ENCODE data around the gene KRT34. TPM values are rescaled to one million over a fixed set of nuclear protein-coding genes. Genes with fewer than 3 reads are reported as not detected.
"Not testable (repeated sequence)": the region's sequence is repeated elsewhere in the genome, so short reads cannot be mapped to it uniquely, and the experiment has no call there.

The KRT34 gene
- total RNA-seq, 5 donors from 2014 or later (not counting 1 experiment from before 2014, with no cell fraction given), result not detected

DNA sequence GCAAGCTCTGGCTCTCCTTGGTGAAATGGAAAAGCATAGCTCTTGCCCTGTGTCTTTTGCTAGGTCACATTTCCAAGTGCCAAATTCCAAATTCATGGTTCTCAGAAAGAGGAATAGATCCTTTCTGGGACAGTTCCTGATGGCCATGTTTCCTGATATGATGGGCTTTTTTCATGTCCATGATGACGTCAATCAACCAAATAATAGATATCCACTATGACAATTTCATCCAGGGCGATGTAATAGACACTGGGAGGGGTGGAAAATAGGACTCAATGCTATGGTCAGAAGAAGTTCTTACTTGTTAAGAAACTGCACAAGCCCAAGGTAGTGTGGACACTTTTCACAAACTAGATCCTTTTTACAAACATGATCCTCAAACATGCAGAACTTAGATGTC is 30.9 kb downstream of the KRT34 start:
- no peak overlapping the region for H3K27ac ChIP-seq (ENCODE audit: low read length)
- H3K4me1 Mint-ChIP-seq, result peaks cover 10 to 17% (median 12%) of the 10 kb centered on the region in 3 donors
- no peaks in the 10 kb centered on the region for H3K27me3 Mint-ChIP-seq
- no peak overlapping the region for H3K4me3 Mint-ChIP-seq
- H3K36me3 Mint-ChIP-seq, result peaks cover under 1% of the 10 kb centered on the region
- H3K9me3 ChIP-seq, result no peaks in the 10 kb centered on the region
- H3K36me3 ChIP-seq (ENCODE audit: control insufficient read depth in 2 of 2, extremely low read depth in 1 of 2, insufficient read depth in 1 of 2, low read length in 1 of 2), result no peaks in the 10 kb centered on the region
- DNase-seq (no peak), ATAC-seq (replicated peaks in 1 of 4) (no peak)
- POLR2A ChIA-PET, result no interaction called here
- CTCF ChIA-PET, result interaction anchor here in 1 of 2 donors (0.7 kb wide), 1 partner anchor 49 kb away, joined by 6 read pairs; no protein-coding TSS in a partner anchor
- H3K9me3 Mint-ChIP-seq, result peaks cover under 1 to 4% (median 1%) of the 10 kb centered on the region in 3 donors
- H3K27ac Mint-ChIP-seq, result no peak overlapping the region
- H3K27me3 ChIP-seq (replicated peaks in 1 of 2; ENCODE audit: control insufficient read depth in 2 of 2, extremely low read depth in 1 of 2, insufficient read depth in 2 of 2, low read length in 1 of 2), result peaks cover 0 to 2% of the 10 kb centered on the region in 2 experiments
- WGBS (ENCODE audit: insufficient coverage), result no CpG with 5 or more reads among the region's 2 CpGs
- peaks cover 2 to 6% of the 10 kb centered on the region in 2 experiments for H3K4me1 ChIP-seq (ENCODE audit: control insufficient read depth in 1 of 2, extremely low read depth in 1 of 2, insufficient read depth in 2 of 2, low read length in 2 of 2)
- no peak overlapping the region for H3K4me3 ChIP-seq (ENCODE audit: control insufficient read depth in 1 of 2, extremely low read depth in 1 of 2, low read length in 1 of 2)

DNA sequence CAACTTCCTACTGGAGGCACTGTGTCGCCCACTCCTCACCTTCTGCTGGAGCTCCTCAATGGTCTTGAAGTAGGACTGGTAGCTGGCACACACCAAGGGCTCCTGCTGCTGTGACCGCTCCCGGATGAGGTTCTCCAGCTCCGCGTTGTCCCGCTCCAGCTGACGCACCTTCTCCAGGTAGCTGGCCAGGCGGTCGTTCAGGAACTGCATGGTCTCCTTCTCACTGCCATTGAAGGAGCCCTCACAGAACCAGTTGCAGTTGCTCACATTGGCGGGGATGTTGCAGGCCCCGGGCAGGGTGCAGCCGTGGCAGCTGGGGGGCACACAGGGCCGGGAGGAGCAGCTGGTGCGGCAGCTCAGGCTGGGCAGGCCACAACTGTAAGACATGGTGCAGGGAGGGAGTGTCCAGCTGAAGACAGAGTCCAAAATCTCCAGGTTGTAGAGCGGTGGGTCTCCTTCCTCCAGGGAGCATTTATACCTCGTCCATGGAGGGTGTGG is 31.7 kb downstream of the KRT34 start, which contains the start of gene KRT33A:
Gene KRT33A, minus strand, starts transcription at position 448 of the 498 bp plus-strand sequence. Its CDS starts 61 bp downstream, at position 387.
- ATAC-seq (replicated peaks in 1 of 4); H3K27me3 ChIP-seq (replicated peaks in 1 of 2; ENCODE audit: control insufficient read depth in 2 of 2, extremely low read depth in 1 of 2, insufficient read depth in 2 of 2, low read length in 1 of 2); H3K9me3 ChIP-seq; H3K4me3 ChIP-seq (ENCODE audit: control insufficient read depth in 1 of 2, extremely low read depth in 1 of 2, low read length in 1 of 2); H3K27me3 Mint-ChIP-seq; H3K9me3 Mint-ChIP-seq; H3K36me3 ChIP-seq (ENCODE audit: control insufficient read depth in 2 of 2, extremely low read depth in 1 of 2, insufficient read depth in 1 of 2, low read length in 1 of 2); H3K4me1 ChIP-seq (ENCODE audit: control insufficient read depth in 1 of 2, extremely low read depth in 1 of 2, insufficient read depth in 2 of 2, low read length in 2 of 2); H3K4me3 Mint-ChIP-seq; H3K27ac Mint-ChIP-seq; DNase-seq; H3K36me3 Mint-ChIP-seq; POLR2A ChIA-PET; H3K27ac ChIP-seq (ENCODE audit: low read length): not testable (repeated sequence)
- H3K4me1 Mint-ChIP-seq, result peaks cover 10 to 17% (median 12%) of the 10 kb centered on the region in 3 donors
- CTCF ChIA-PET, result interaction anchor here in 1 of 2 donors (0.7 kb wide), 1 partner anchor 42 kb away, joined by 3 read pairs; no protein-coding TSS in a partner anchor
- 97% methylated on average over 12 of the region's 16 CpGs for WGBS (ENCODE audit: insufficient coverage)

DNA sequence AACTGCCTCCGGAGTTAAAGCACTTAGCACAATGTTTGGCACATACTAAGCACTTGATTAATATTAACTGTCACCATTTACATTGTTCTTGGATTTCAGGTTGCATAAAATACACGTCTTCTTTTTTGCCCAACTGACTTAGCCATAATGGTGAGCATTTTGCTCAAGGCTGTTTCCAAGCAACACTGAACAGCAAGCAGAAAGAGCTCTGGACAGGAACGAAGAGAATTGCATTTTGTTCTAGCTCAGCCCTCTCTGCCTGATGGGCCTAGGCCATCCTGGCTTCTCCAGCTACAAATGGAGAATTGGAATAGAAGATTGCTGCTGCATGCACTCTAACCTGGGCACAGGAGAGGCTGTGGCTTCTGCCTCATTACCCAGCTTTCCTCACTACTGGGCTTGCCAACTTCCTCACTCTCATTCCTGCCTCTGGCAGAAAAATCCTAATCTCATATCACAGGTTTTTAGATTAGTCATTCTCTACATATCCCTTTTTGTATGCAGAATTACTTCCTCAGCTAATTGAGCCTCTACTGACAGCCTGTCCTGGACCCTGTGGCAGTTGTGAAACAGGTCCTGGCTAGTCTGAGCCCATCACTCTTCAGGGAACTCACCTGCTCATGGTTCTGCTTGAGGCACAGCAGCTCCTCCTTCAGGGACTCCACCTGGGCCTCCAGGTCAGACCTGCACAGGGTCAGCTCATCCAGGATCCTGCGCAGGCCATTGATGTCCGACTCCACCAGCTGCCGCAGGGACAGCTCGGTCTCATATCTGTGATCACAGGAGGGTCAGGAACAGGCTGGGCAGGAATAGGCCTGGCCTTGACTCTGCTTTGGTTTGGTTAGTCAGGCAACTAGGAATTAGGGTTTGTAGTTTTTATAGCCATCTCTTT is 34.0 kb downstream of the KRT34 start:
- Mint-ChIP-seq H3K27me3 (no peaks in the 10 kb centered on the region), H3K4me3 (no peak overlapping the region), H3K27ac (no peak overlapping the region), H3K4me1 (peaks cover 16 to 28% (median 17%) of the 10 kb centered on the region in 3 donors), H3K9me3 (peaks cover 0 to 7% (median 4%) of the 10 kb centered on the region in 3 donors), H3K36me3 (peaks cover 5% of the 10 kb centered on the region)
- no peak overlapping the region for H3K4me3 ChIP-seq (ENCODE audit: control insufficient read depth in 1 of 2, extremely low read depth in 1 of 2, low read length in 1 of 2)
- H3K27me3 ChIP-seq (replicated peaks in 1 of 2; ENCODE audit: control insufficient read depth in 2 of 2, extremely low read depth in 1 of 2, insufficient read depth in 2 of 2, low read length in 1 of 2), result peaks cover 0 to 2% of the 10 kb centered on the region in 2 experiments
- ATAC-seq (replicated peaks in 1 of 4), result no peak
- H3K9me3 ChIP-seq, result no peaks in the 10 kb centered on the region
- 89% methylated on average over 6 of the region's 7 CpGs for WGBS (ENCODE audit: insufficient coverage)
- no peak for DNase-seq
- H3K36me3 ChIP-seq (ENCODE audit: control insufficient read depth in 2 of 2, extremely low read depth in 1 of 2, insufficient read depth in 1 of 2, low read length in 1 of 2), result no peaks in the 10 kb centered on the region
- POLR2A ChIA-PET, result interaction anchor here in 1 of 2 donors (0.6 kb wide), 1 partner anchor 152 kb away, joined by 6 read pairs; no protein-coding TSS in a partner anchor
- CTCF ChIA-PET, result interaction anchor here in 1 of 2 donors (0.5 kb wide), 1 partner anchor 9 kb away, joined by 3 read pairs; no protein-coding TSS in a partner anchor
- no peak overlapping the region for H3K27ac ChIP-seq (ENCODE audit: low read length)
- H3K4me1 ChIP-seq (ENCODE audit: control insufficient read depth in 1 of 2, extremely low read depth in 1 of 2, insufficient read depth in 2 of 2, low read length in 2 of 2), result peaks cover 2 to 8% of the 10 kb centered on the region in 2 experiments

DNA sequence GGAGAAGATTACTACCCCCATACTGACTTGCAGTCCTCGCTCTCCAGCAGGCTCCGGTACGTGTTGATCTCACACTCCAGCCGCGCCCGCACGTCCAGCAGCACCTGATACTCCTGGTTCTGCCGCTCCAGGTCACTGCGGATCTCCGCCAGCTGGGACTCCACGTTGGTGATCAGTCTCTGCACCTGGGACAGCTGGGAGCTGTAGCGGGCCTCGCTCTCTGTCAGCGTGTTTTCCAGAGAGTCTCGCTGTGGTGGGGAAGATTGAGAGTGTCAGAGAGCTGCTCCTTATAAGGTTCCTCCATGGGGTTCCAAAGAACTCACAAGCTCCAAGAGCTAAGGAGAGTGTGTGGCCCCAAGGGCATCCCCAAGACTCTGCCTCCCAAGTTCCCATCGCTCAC is 35.7 kb downstream of the KRT34 start:
- H3K27ac Mint-ChIP-seq; DNase-seq; H3K4me3 ChIP-seq (ENCODE audit: control insufficient read depth in 1 of 2, extremely low read depth in 1 of 2, low read length in 1 of 2); POLR2A ChIA-PET; H3K27me3 Mint-ChIP-seq; CTCF ChIA-PET; H3K9me3 ChIP-seq; H3K36me3 ChIP-seq (ENCODE audit: control insufficient read depth in 2 of 2, extremely low read depth in 1 of 2, insufficient read depth in 1 of 2, low read length in 1 of 2); H3K27ac ChIP-seq (ENCODE audit: low read length); H3K4me3 Mint-ChIP-seq; H3K27me3 ChIP-seq (replicated peaks in 1 of 2; ENCODE audit: control insufficient read depth in 2 of 2, extremely low read depth in 1 of 2, insufficient read depth in 2 of 2, low read length in 1 of 2); ATAC-seq (replicated peaks in 1 of 4): not testable (repeated sequence)
- peaks cover 4 to 15% of the 10 kb centered on the region in 2 experiments for H3K4me1 ChIP-seq (ENCODE audit: control insufficient read depth in 1 of 2, extremely low read depth in 1 of 2, insufficient read depth in 2 of 2, low read length in 2 of 2)
- peaks cover 6 to 17% (median 7%) of the 10 kb centered on the region in 3 donors for H3K9me3 Mint-ChIP-seq
- 97% methylated on average over 6 of the region's 16 CpGs for WGBS (ENCODE audit: insufficient coverage)
- H3K36me3 Mint-ChIP-seq, result peaks cover 13% of the 10 kb centered on the region
- peaks cover 21 to 34% (median 26%) of the 10 kb centered on the region in 3 donors for H3K4me1 Mint-ChIP-seq

DNA sequence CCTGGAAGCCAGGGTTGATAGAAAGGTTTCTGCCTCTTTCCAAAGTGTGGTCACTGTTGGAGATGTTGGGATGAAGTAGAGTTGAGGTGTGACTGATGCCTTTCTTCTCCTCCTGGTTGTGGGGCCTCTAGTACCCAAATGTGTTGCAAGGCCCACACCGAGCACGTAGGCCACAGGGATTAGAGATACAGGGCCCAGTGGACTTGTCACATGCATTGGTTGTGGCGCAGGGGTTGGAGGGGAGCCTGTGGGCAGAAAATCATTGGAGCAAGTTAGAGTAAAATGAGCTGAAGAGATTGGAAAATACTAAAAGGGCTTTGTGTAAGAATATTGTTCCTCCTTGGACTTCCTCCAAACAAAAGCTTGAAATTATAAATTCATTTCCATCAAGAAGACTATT is 36.1 kb downstream of the KRT34 start:
- ATAC-seq (replicated peaks in 1 of 4), result no peak
- peaks cover 13% of the 10 kb centered on the region for H3K36me3 Mint-ChIP-seq
- H3K36me3 ChIP-seq (ENCODE audit: control insufficient read depth in 2 of 2, extremely low read depth in 1 of 2, insufficient read depth in 1 of 2, low read length in 1 of 2), result no peaks in the 10 kb centered on the region
- peak overlapping the region in 1 of 2 donors; percentile 21 for H3K27ac Mint-ChIP-seq
- H3K27me3 Mint-ChIP-seq, result no peaks in the 10 kb centered on the region
- CTCF ChIA-PET, result no interaction called here
- no peak overlapping the region for H3K4me3 ChIP-seq (ENCODE audit: control insufficient read depth in 1 of 2, extremely low read depth in 1 of 2, low read length in 1 of 2)
- H3K4me3 Mint-ChIP-seq, result no peak overlapping the region
- POLR2A ChIA-PET, result no interaction called here
- peaks cover 6 to 18% of the 10 kb centered on the region in 2 experiments for H3K4me1 ChIP-seq (ENCODE audit: control insufficient read depth in 1 of 2, extremely low read depth in 1 of 2, insufficient read depth in 2 of 2, low read length in 2 of 2)
- H3K27ac ChIP-seq (ENCODE audit: low read length), result no peak overlapping the region
- H3K27me3 ChIP-seq (replicated peaks in 1 of 2; ENCODE audit: control insufficient read depth in 2 of 2, extremely low read depth in 1 of 2, insufficient read depth in 2 of 2, low read length in 1 of 2), result no peaks in the 10 kb centered on the region
- no peak for DNase-seq
- peaks cover 26 to 34% (median 27%) of the 10 kb centered on the region in 3 donors for H3K4me1 Mint-ChIP-seq
- WGBS (ENCODE audit: insufficient coverage), result no CpG with 5 or more reads among the region's 3 CpGs
- H3K9me3 ChIP-seq, result no peaks in the 10 kb centered on the region
- peaks cover 6 to 17% (median 7%) of the 10 kb centered on the region in 3 donors for H3K9me3 Mint-ChIP-seq

DNA sequence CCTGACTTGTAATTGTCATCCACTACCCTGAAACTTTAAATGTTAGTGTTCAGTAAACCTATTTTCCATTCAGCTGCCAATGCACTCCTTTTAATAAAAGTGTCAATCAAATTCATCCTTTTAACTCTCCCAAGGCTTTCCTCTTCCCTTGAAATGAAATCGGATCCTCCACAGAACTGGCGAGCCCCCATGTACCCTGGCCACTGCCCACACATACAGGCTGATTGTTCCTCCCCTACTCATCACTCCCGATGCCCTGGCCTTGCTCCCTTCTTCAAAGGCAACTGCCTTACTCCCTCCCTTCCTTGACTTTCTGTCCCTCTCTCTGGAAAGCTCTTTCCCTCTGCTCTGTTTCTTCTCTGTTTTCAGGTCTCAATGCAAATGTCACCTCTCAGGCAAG is 39.1 kb downstream of the KRT34 start:
- Histone ChIP-seq H3K36me3 (ENCODE audit: control insufficient read depth in 2 of 2, extremely low read depth in 1 of 2, insufficient read depth in 1 of 2, low read length in 1 of 2) (no peaks in the 10 kb centered on the region), H3K4me1 (ENCODE audit: control insufficient read depth in 1 of 2, extremely low read depth in 1 of 2, insufficient read depth in 2 of 2, low read length in 2 of 2) (peaks cover 29 to 39% of the 10 kb centered on the region in 2 experiments), H3K9me3 (no peaks in the 10 kb centered on the region), H3K27ac (ENCODE audit: low read length) (no peak overlapping the region), H3K4me3 (ENCODE audit: control insufficient read depth in 1 of 2, extremely low read depth in 1 of 2, low read length in 1 of 2) (no peak overlapping the region), H3K27me3 (replicated peaks in 1 of 2; ENCODE audit: control insufficient read depth in 2 of 2, extremely low read depth in 1 of 2, insufficient read depth in 2 of 2, low read length in 1 of 2) (no peaks in the 10 kb centered on the region)
- POLR2A ChIA-PET, result no interaction called here
- Mint-ChIP-seq H3K36me3 (peaks cover 13% of the 10 kb centered on the region), H3K27me3 (no peaks in the 10 kb centered on the region), H3K9me3 (peaks cover 6 to 17% (median 7%) of the 10 kb centered on the region in 3 donors), H3K4me3 (peak overlapping the region in 1 of 3 donors; percentile 52), H3K27ac (peak overlapping the region; percentile 63 to 98), H3K4me1 (peaks cover 55 to 64% (median 56%) of the 10 kb centered on the region in 3 donors)
- ATAC-seq (replicated peaks in 1 of 4), result no peak
- DNase-seq, result no peak
- CTCF ChIA-PET, result no interaction called here
- 100% methylated on average over 3 of the region's 3 CpGs for WGBS (ENCODE audit: insufficient coverage)

All from T-cell (primary cell).